Erythroblast (primary cell): ENCODE data around the gene FMO1.

Source experiments
- DNase-seq, 2 experiments: peaks; one replicate each; lab custom pipeline; 2025; lab: John Stamatoyannopoulos, UW
- GATA1 ChIP-seq: IDR thresholded peaks from 2 replicates; pipeline ENCODE4 v1.6.1; 2011; ENCODE audit warnings: low read depth, mild to moderate bottlenecking, control low read depth, low read length, moderate library complexity
- POLR2A ChIP-seq: IDR thresholded peaks from 2 replicates; pipeline ENCODE4 v1.6.1; 2011; ENCODE audit warnings: mild to moderate bottlenecking, low read length

Gene FMO1

GRCh38 chr1:171329251-171329650 lies 81.0 kb downstream of the FMO1 start:
- DNase-seq: no peak

GRCh38 chr1:171334024-171334640 lies 85.8 kb downstream of the FMO1 start:
- TF ChIP-seq POLR2A (no peak), GATA1 (no peak)

More at GRCh38 chr1:171329251-171329650, 81.0 kb downstream of the FMO1 start:
- TF ChIP-seq GATA1 (no peak), POLR2A (no peak)

More at GRCh38 chr1:171334024-171334640, 85.8 kb downstream of the FMO1 start:
- DNase-seq: no peak
